OCI-LY7 (cell line): ENCODE measurements around the gene CAVIN1.

Source experiments
- CTCF ChIP-seq: fragments of 200-600 bp; sonication (generic); conservative IDR thresholded peaks from 2 replicates; pipeline ENCODE4 v1.5.1; 2014; ENCODE audit warnings: mild to moderate bottlenecking, antibody characterized with exemption, low read length, moderate library complexity, mixed read lengths
- EZH2phosphoT487 ChIP-seq: fragments of 200-600 bp; sonication (generic); IDR thresholded peaks from 2 replicates; pipeline ENCODE4 v1.6.1; 2018; ENCODE audit warnings: low read depth, borderline replicate concordance, mild to moderate bottlenecking, mixed run types, antibody characterized with exemption, low read length, moderate library complexity, mixed read lengths

GRCh38 chr17:42373896-42374295 lies 49.2 kb downstream of the CAVIN1 start:
- no peak for TF ChIP-seq CTCF
- TF ChIP-seq EZH2phosphoT487: no peak
